H1 (cell line): ENCODE data around the gene NUDC. TPM values are rescaled to one million over a fixed set of nuclear protein-coding genes. Genes with fewer than 3 reads are reported as not detected.

Experiments used
- CTCF ChIA-PET: fragments of 300-600 bp; sonication (Branson Sonifier 250); formaldehyde crosslinking; loops from one replicate; lab custom pipeline; 2021; ENCODE audit not compliant: partially characterized antibody; lab: Charles Lee
- POLR2A ChIA-PET: fragments of 300-600 bp; sonication (Branson Sonifier 250); formaldehyde crosslinking; loops from one replicate; lab custom pipeline; 2021; ENCODE audit warnings: inconsistent platforms; ENCODE audit not compliant: partially characterized antibody; lab: Charles Lee
- DNase-seq, 2 experiments: peaks; one replicate each; pipeline versions ENCODE4 v3.0.0 to v3.0.0-alpha.2; 2010 to 2022; ENCODE audit warnings: low spot score in 2 of 2, low read depth in 1 of 2, mixed read lengths in 1 of 2
- FAIRE-seq: peaks from 2 replicates; lab custom pipeline; 2011; peaks lifted over from hg19 to GRCh38; lab: Jason Lieb, UNC
- H2AFZ ChIP-seq: 2 replicates; pipeline ENCODE4 v1.8.1; 2012; ENCODE audit warnings: low read length, inconsistent platforms
- H2AK5ac ChIP-seq: 2 replicates; pipeline ENCODE4 v1.6.1; 2013; ENCODE audit warnings: low read depth, low read length
- H2BK120ac ChIP-seq: replicated peaks from 2 replicates; pipeline ENCODE3; 2013; ENCODE audit warnings: low read depth, low read length, inconsistent platforms
- H2BK12ac ChIP-seq: 2 replicates; pipeline ENCODE4 v1.6.1; 2013; ENCODE audit warnings: low read depth, low read length
- H2BK15ac ChIP-seq: 2 replicates; pipeline ENCODE4 v1.6.1; 2013; ENCODE audit warnings: low read length
- H2BK20ac ChIP-seq: 2 replicates; pipeline ENCODE4 v1.6.1; 2013; ENCODE audit warnings: low read length
- H2BK5ac ChIP-seq: 2 replicates; pipeline ENCODE4 v1.6.1; 2013; ENCODE audit warnings: low read depth, low read length
- H3K14ac ChIP-seq: 2 replicates; pipeline ENCODE4 v1.6.1; 2013; ENCODE audit warnings: inconsistent platforms; ENCODE audit not compliant: insufficient read length
- H3K18ac ChIP-seq: 2 replicates; pipeline ENCODE4 v1.6.1; 2013; ENCODE audit warnings: low read length; ENCODE audit errors: extremely low read depth
- H3K23ac ChIP-seq: 2 replicates; pipeline ENCODE4 v1.6.1; 2013; ENCODE audit warnings: inconsistent platforms; ENCODE audit not compliant: insufficient read length
- H3K23me2 ChIP-seq: 2 replicates; pipeline ENCODE4 v1.6.1; 2013; ENCODE audit warnings: low read depth, low read length
- H3K27ac ChIP-seq: 2 replicates; pipeline ENCODE4 v1.6.1; 2011; ENCODE audit warnings: low read depth, low read length, inconsistent platforms
- H3K27me3 ChIP-seq, 4 experiments: replicated peaks in 1 of 4; 1 replicate in 1 of 4; 2 replicates in 3 of 4; pipeline versions ENCODE4 v1.6.1 to v1.8.1; 2011 to 2013; ENCODE audit warnings: low read length in 3 of 4, mild to moderate bottlenecking in 3 of 4, inconsistent platforms in 2 of 4, mixed read lengths in 2 of 4, moderate library complexity in 1 of 4; ENCODE audit not compliant: control insufficient read depth in 3 of 4, insufficient read depth in 3 of 4; ENCODE audit errors: extremely low read depth in 1 of 4
- H3K36me3 ChIP-seq, 4 experiments: 2 replicates each; pipeline versions ENCODE4 v1.6.1 to v1.8.1; 2011 to 2013; ENCODE audit warnings: mild to moderate bottlenecking in 4 of 4, low read length in 3 of 4, moderate library complexity in 2 of 4, control low read depth in 1 of 4, inconsistent platforms in 1 of 4; ENCODE audit not compliant: insufficient read depth in 4 of 4, control insufficient read depth in 2 of 4
- H3K4ac ChIP-seq: replicated peaks from 2 replicates; pipeline ENCODE3; 2013; ENCODE audit warnings: low read length, low read depth, mixed read lengths, inconsistent platforms; ENCODE audit not compliant: insufficient read length
- H3K4me1 ChIP-seq, 4 experiments: replicated peaks in 1 of 4; 1 replicate in 1 of 4; 2 replicates in 3 of 4; pipeline versions ENCODE4 v1.6.1 to v1.8.1; 2011 to 2013; ENCODE audit warnings: low read length in 3 of 4, inconsistent platforms in 2 of 4, mixed read lengths in 1 of 4; ENCODE audit not compliant: insufficient read depth in 4 of 4, control insufficient read depth in 3 of 4
- H3K4me2 ChIP-seq, 2 experiments: 2 replicates each; pipeline versions ENCODE4 v1.6.1 to v1.8.1; 2011 to 2013; ENCODE audit warnings: low read depth in 2 of 2, low read length in 2 of 2, control low read depth in 1 of 2, inconsistent platforms in 1 of 2, mild to moderate bottlenecking in 1 of 2; ENCODE audit not compliant: insufficient read depth in 1 of 2
- H3K4me3 ChIP-seq, 4 experiments: fragments of 200-600, 300-600 bp in 1 of 4; sonication (generic), shearing (Covaris generic), sonication (Bioruptor Twin) in 1 of 4; 2 replicates each; pipeline versions ENCODE4 v1.5.1 to v1.8.1; 2011 to 2016; ENCODE audit warnings: low read length in 4 of 4, low read depth in 3 of 4, control low read depth in 2 of 4, inconsistent platforms in 2 of 4, mild to moderate bottlenecking in 2 of 4, mixed read lengths in 1 of 4, moderate library complexity in 1 of 4; ENCODE audit not compliant: insufficient read depth in 2 of 4; ENCODE audit errors: extremely low read depth in 1 of 4
- H3K56ac ChIP-seq: replicated peaks from 2 replicates; pipeline ENCODE3; 2013; ENCODE audit warnings: low read depth, mild to moderate bottlenecking, mixed read lengths, low read length, inconsistent platforms; ENCODE audit not compliant: insufficient read length
- H3K79me1 ChIP-seq: 2 replicates; pipeline ENCODE4 v1.6.1; 2013; ENCODE audit warnings: low read depth, low read length, control low read depth
- H3K79me2 ChIP-seq, 2 experiments: 2 replicates each; pipeline versions ENCODE4 v1.6.1 to v1.8.1; 2012 to 2013; ENCODE audit warnings: low read length in 2 of 2, mild to moderate bottlenecking in 2 of 2, inconsistent platforms in 1 of 2; ENCODE audit not compliant: insufficient read depth in 2 of 2, control insufficient read depth in 1 of 2
- H3K9ac ChIP-seq, 4 experiments: replicated peaks in 1 of 4; 1 replicate in 1 of 4; 2 replicates in 3 of 4; pipeline versions ENCODE4 v1.6.1 to v1.8.1; 2011 to 2013; ENCODE audit warnings: low read depth in 3 of 4, low read length in 3 of 4, control low read depth in 2 of 4, mild to moderate bottlenecking in 2 of 4, moderate library complexity in 2 of 4, inconsistent platforms in 1 of 4; ENCODE audit errors: extremely low read depth in 1 of 4
- H3K9me3 ChIP-seq, 2 experiments: 2 replicates each; pipeline versions ENCODE4 v1.6.1 to v1.8.1; 2012 to 2013; ENCODE audit warnings: mild to moderate bottlenecking in 2 of 2, moderate library complexity in 2 of 2, control low read depth in 1 of 2, inconsistent platforms in 1 of 2, low read depth in 1 of 2, low read length in 1 of 2, mixed read lengths in 1 of 2; ENCODE audit not compliant: insufficient read depth in 2 of 2
- H4K20me1 ChIP-seq, 2 experiments: replicated peaks in 1 of 2; 2 replicates each; pipeline versions ENCODE3 to v1.8.1; 2011 to 2013; ENCODE audit warnings: inconsistent platforms in 2 of 2, low read length in 2 of 2, mild to moderate bottlenecking in 1 of 2; ENCODE audit not compliant: insufficient read depth in 2 of 2, control insufficient read depth in 1 of 2
- H4K5ac ChIP-seq: 2 replicates; pipeline ENCODE4 v1.6.1; 2013; ENCODE audit warnings: low read length, low read depth, mixed read lengths, inconsistent platforms; ENCODE audit not compliant: insufficient read length
- H4K8ac ChIP-seq: 2 replicates; pipeline ENCODE4 v1.8.0; 2013; ENCODE audit warnings: mild to moderate bottlenecking, moderate library complexity, low read length, inconsistent platforms; ENCODE audit not compliant: insufficient read depth; ENCODE audit errors: extremely low read depth
- H4K91ac ChIP-seq: replicated peaks from 2 replicates; pipeline ENCODE3; 2013; ENCODE audit warnings: low read length, mixed read lengths, inconsistent platforms; ENCODE audit not compliant: insufficient read length
- ASH2L ChIP-seq: fragments of 200-600, 300-600 bp; sonication (generic); IDR thresholded peaks from one replicate; pipeline ENCODE4 v1.7.1; 2017; ENCODE audit warnings: low read length
- EGR1 ChIP-seq: IDR thresholded peaks from 2 replicates; pipeline ENCODE4 v1.6.1; 2011; ENCODE audit warnings: low read depth, low read length, borderline replicate concordance
- EZH2 ChIP-seq: fragments of 200-600 bp; sonication (generic); IDR thresholded peaks from 2 replicates; pipeline ENCODE4 v1.7.1; 2012; ENCODE audit warnings: low read depth, mild to moderate bottlenecking, moderate library complexity, low read length, inconsistent platforms; ENCODE audit not compliant: severe bottlenecking
- GABPA ChIP-seq: IDR thresholded peaks from 2 replicates; pipeline ENCODE4 v1.6.1; 2011; ENCODE audit warnings: mild to moderate bottlenecking, low read length, moderate library complexity, borderline replicate concordance; ENCODE audit not compliant: insufficient read depth
- PHF8 ChIP-seq: fragments of 200-600 bp; sonication (generic); conservative IDR thresholded peaks from 2 replicates; pipeline ENCODE4 v1.7.1; 2012; ENCODE audit warnings: low read depth, mild to moderate bottlenecking, inconsistent platforms, low read length, moderate library complexity
- RAD21 ChIP-seq, 2 experiments: IDR thresholded peaks in 1 of 2; conservative IDR thresholded peaks in 1 of 2; 2 replicates each; pipeline ENCODE4 v1.6.1; 2011; ENCODE audit warnings: low read depth in 2 of 2, low read length in 2 of 2, improper control_type of control experiment in 1 of 2, inconsistent platforms in 1 of 2, mild to moderate bottlenecking in 1 of 2, moderate library complexity in 1 of 2
- RBBP5 ChIP-seq: IDR thresholded peaks from 2 replicates; pipeline ENCODE4 v1.7.1; 2012; ENCODE audit warnings: low read depth, mild to moderate bottlenecking, inconsistent platforms, low read length, moderate library complexity, borderline replicate concordance
- RFX5 ChIP-seq: IDR thresholded peaks from 2 replicates; pipeline ENCODE4 v1.6.1; 2011; ENCODE audit warnings: low read depth, low read length, improper control_type of control experiment, borderline replicate concordance
- SAP30 ChIP-seq: fragments of 300-600 bp; sonication (generic); IDR thresholded peaks from 2 replicates; pipeline ENCODE4 v1.7.1; 2012; ENCODE audit warnings: low read length, moderate library complexity, mild to moderate bottlenecking, inconsistent platforms; ENCODE audit not compliant: insufficient read depth, insufficient replicate concordance
- SUZ12 ChIP-seq: fragments of 200-600 bp; sonication (generic); IDR thresholded peaks from 2 replicates; pipeline ENCODE4 v1.6.1; 2012; ENCODE audit warnings: mild to moderate bottlenecking, inconsistent platforms, low read length, moderate library complexity, mixed read lengths
- TAF7 ChIP-seq: optimal IDR thresholded peaks from 2 replicates; pipeline ENCODE3; 2011; ENCODE audit warnings: low read depth, mild to moderate bottlenecking, inconsistent platforms, low read length, moderate library complexity, borderline replicate concordance
- TCF12 ChIP-seq: IDR thresholded peaks from 2 replicates; pipeline ENCODE4 v1.6.1; 2011; ENCODE audit warnings: low read depth, mild to moderate bottlenecking, low read length
- WGBS, 2 experiments: shearing (Covaris generic) in 1 of 2; methylation state at CpG; one replicate each; pipeline versions ENCODE4 v1.1.6 to v1.1.7; 2013 to 2015; ENCODE audit warnings: low lambda C conversion rate in 2 of 2, mixed read lengths in 2 of 2, inconsistent platforms in 1 of 2, low coverage in 1 of 2, missing lambda C conversion rate in 1 of 2; ENCODE audit not compliant: insufficient replicate concordance in 2 of 2, insufficient coverage in 1 of 2, insufficient read length in 1 of 2; ENCODE audit errors: extremely low coverage in 1 of 2, missing lambda C conversion rate in 1 of 2; 5-methylcytosine and 5-hydroxymethylcytosine counted together
- polyA plus RNA-seq, 7 experiments: library from polyadenylated mRNA; depleted of rRNA in 3 of 7; stranded (reverse) in 5 of 7; unstranded in 2 of 7; fragments of >200 nt in 5 of 7; fragments of 200-250 nt in 2 of 7; gene quantifications; 1 replicate in 5 of 7; 2 replicates in 1 of 7; 4 replicates in 1 of 7; pipeline versions ENCODE4 v1.2.1 to v1.2.3, GENCODE V29; 2011 to 2013; ENCODE audit warnings: missing spikeins in 2 of 7, mixed read lengths in 2 of 7
- total RNA-seq: library from RNA; stranded (reverse); fragmentation: NEBNext Ultra II Directional; extraction: Animal tissue kit (Norgen Biotek cat#: 25700); gene quantifications from 2 replicates; pipeline ENCODE4 v1.2.1, GENCODE V29; 2021

NUDC gene
- total and polyA plus RNA-seq, 2 of the 8 experiments (the other 6 are each of a cell fraction or from before 2014, with no cell fraction given): 43.2 to 131 TPM

DNA sequence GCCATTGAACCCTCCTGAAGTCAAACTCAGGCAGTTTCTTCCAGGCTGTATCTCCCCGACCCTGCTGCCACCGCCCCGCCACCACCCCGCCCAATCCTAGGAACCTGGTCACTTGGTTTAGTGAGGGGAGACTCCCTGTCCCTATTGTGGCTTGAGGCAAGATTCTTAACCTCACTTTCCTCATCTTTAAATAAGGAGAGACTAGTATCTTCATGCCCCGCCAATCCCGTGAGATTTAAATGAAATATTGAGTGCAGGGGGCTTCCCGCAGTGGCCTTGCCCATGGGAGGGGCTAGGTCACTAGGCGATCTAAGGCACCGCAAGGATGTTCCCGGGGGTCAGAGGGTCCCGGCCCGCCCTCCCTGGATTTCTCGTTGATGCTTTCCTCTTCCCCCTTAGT is 37.7 kb downstream of the NUDC start:
- Histone ChIP-seq H2BK120ac (no peak overlapping the region), H2AFZ (no peak overlapping the region), H2BK20ac (no peak overlapping the region), H4K91ac (peak overlapping the region; percentile 56), H3K56ac (no peak overlapping the region), H3K4me1 (peaks cover 0 to 3% (median 0%) of the 10 kb centered on the region in 4 experiments; a peak in 3 of 7 replicates), H4K8ac (no peak overlapping the region), H3K27ac (no peak overlapping the region), H3K9me3 (no peaks in the 10 kb centered on the region), H3K4me3 (peak overlapping the region; percentile 84 to 97 (median 86)), H3K4ac (no peak overlapping the region), H3K79me2 (peaks cover 0 to 9% of the 10 kb centered on the region in 2 experiments; a peak in 2 of 4 replicates), H4K20me1 (peaks cover 1 to 2% of the 10 kb centered on the region in 2 experiments), H2BK15ac (no peak overlapping the region), H3K9ac (peak overlapping the region in 1 of 4 experiments; percentile 32; a peak in 3 of 7 replicates), H2BK12ac (no peak overlapping the region), H3K23me2 (peaks cover 9% of the 10 kb centered on the region), H3K14ac (no peak overlapping the region), H3K27me3 (no peaks in the 10 kb centered on the region), H3K36me3 (no peaks in the 10 kb centered on the region), H3K79me1 (0 out of 2 replicates have a peak, but pooled peaks cover 2% of the 10 kb centered on the region), H3K23ac (no peak overlapping the region), H3K18ac (0 out of 2 replicates have a peak overlapping the region, but pooled peaks have one; percentile 21), H4K5ac (no peak overlapping the region), H3K4me2 (peak overlapping the region; percentile 86 to 89), H2BK5ac (no peak overlapping the region), H2AK5ac (no peak overlapping the region)
- 44% methylated on average over 9 of the region's 13 CpGs; no CpG with 5 or more reads in 1 of the 2 experiments for WGBS, 2 experiments
- ChIA-PET CTCF (interaction anchor here (1.3 to 1.5 kb wide), 3 partner anchors 10 to 84 kb away, joined by 3 to 6 read pairs (median 3); partner anchors contain the start of gene GPATCH3), POLR2A (interaction anchor here (1.5 to 3.5 kb wide), 7 partner anchors 9 to 36 kb away, joined by 4 to 35 read pairs (median 8); partner anchors contain the start of gene TRNP1)
- no peak for DNase-seq
- FAIRE-seq: no peak
- TF ChIP-seq TAF7 (no peak), SUZ12 (no peak), RAD21 (IDR thresholded peaks at IDR 0.05 in 1 of 2, conservative IDR thresholded peaks at IDR 0.05 in 1 of 2; ENCODE audit: low read depth in 2 of 2, low read length in 2 of 2) (no peak), RBBP5 (no peak), TCF12 (no peak), ASH2L (no peak), RFX5 (no peak), EZH2 (no peak), GABPA (no peak), EGR1 (no peak), SAP30 (no peak), PHF8 (no peak)
